GM18858 (cell line): ENCODE results near the gene KCTD5.
"Not testable (repeated sequence)": the region's sequence is repeated elsewhere in the genome, so short reads cannot be mapped to it uniquely, and the experiment has no call there.

Experiments
- ATAC-seq: cut with Tn5 transposase; IDR thresholded peaks from one replicate; pipeline ENCODE4 v1.9.1; 2021; ENCODE audit not compliant: unreplicated experiment

KCTD5 gene

DNA sequence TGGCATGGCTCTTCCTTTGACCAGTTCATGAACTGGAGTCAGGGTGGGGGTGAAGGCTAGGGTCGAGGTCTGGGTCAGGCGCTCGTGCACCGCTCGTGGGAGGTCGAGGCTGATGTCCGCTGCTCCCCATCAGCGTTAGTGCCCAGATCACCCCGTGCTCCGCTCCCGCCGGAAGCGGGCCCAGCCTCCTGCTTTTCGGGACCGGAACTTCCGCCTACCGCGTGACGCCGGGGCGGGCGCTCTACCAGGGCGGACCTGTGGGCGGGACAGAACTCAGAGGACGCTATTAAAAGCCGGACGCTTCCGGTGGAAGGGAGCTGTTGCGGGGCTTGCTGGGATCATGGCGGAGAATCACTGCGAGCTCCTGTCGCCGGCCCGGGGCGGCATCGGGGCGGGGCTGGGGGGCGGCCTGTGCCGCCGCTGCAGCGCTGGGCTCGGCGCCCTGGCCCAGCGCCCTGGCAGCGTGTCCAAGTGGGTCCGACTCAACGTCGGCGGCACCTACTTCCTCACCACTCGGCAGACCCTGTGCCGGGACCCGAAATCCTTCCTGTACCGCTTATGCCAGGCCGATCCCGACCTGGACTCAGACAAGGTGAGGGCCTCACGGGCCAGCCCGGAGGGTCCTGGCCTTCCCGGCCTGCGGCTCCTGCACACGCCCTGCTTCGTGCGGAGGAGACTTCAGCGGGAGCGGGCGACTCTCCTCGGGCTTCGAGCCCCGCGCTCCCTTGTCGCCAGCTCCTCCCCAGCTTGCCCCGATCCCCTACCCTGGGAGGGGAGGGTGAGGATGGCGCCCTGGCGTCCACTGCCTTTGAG lies at the start of gene KCTD5:
Gene KCTD5, plus strand, starts transcription at position 315 of the 813 bp plus-strand sequence. Its CDS starts 26 bp downstream, at position 341.
- ATAC-seq = peak; percentile 34

DNA sequence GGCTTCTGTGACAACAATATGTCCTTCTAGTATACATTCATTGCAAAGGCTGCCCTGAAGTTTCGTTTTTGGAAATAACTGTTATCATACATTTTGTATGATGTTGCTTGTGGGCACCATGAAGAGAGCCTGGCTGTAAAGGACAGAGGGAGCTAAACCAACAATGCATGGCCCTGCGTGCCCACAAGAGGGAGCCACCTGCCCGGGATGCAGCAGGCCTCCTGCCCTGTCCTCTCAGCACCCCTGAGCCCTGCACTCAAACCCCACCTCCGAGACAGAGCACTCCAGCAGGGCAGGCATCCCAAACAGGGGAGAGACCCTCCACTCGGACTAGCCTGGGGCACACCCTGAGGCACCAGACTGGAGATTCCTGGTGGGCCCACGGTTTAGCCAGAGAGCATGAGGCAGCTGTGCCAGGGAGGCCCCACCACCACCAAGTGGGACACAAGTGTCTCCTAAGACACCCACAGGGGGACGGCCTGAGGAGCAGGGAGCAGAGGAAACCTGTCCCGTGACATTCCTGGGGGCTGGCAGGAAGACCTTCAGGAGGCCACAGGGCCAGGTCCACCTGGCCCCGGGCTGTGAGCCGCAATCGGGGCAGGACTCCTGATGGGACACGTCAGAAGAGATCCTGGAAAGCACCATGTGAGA lies 43.1 kb upstream of the KCTD5 start:
- ATAC-seq = not testable (repeated sequence)

GRCh38 chr16:2639722-2640072 lies 42.6 kb upstream of the KCTD5 start:
- not testable (repeated sequence) for ATAC-seq

DNA sequence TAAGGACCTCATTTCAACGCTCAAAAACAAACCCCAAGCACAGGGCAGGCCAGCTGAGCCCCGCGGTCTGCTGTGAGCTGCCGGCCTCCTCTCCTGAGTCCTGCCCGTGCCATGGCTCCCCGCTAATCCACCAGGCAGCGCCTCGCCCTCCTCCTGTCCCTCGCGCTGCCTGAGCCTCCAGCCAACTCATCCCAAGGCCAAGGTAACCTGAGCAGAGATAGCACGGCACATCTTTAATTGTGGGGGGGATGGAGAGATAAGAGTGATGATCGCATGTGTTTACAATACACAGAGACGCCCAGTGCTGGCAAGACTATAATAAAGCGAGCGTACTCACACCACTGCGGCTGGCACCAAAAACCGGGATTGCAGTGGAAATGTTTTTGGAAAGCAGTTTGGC lies 39.8 kb upstream of the KCTD5 start:
- not testable (repeated sequence) for ATAC-seq

- ATAC-seq = not testable (repeated sequence)
These were observed 37.4 kb upstream of the KCTD5 start for GRCh38 chr16:2644754-2645453.

DNA sequence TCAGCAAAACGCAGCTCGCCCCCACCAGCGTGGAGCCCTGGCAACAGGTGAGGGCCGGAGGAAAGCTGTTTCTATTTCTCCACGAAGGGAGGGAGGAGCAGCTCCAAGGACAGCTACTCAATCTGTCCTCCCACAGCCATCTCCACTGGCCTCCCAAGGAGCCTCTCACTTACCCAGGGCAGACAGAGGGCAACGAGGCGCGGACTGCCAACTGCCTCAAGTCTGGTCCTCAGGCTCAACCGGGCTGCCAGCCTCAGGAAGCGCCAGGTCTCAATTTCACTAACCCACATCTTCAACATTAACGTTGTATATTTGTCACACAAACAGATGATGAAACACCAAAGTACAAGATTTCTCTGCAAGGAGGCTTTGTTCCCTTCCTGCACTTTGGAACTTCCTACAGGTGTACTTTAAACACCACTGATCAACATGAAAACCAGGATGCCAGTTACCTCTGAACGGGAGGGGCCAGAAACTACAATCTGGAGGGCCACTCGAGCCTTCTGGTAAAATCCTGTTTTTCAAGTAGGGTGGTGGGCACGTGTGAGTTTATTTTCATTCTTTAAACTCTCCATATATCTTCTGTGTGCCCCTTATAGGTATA lies 31.0 kb upstream of the KCTD5 start:
- not testable (repeated sequence) for ATAC-seq

DNA sequence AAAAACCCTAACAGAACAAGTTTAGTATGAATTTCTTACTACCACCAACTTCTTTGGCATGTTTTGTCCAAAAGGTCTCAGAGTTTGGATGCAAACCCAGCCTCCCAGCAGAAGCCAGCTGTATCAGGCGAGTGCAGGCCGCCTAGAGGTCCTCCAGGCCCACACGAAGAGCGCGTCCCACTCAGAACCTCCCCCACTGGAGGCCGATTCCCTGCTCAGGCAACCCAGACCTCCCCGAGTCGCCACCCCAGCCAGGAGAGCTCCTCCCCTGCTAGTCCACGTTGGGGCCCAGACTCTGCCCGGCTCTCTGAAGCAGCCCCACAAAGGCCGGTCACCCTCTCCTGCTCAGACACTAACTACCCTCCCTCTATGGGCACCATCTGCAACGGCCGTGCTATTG lies 28.4 kb upstream of the KCTD5 start:
- not testable (repeated sequence) for ATAC-seq

DNA sequence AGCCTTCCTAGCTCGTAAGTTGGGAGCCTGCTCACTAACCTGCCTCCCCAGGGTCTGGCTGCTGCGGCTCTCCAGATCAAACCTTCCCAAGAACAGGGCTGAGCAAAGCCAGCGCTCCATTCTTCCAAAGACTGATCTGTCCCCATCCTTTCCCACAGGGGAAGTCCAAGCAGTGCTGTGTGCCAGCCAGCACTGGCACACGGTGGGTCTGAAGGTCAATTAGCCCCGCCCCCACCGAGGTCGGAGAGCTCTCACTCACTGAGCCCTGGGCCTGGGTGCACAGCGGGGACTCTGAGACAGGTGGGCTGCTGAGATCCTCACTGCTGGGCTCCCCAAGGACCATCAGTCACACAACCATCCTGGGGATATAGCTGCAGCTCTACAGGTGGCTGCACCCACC lies 27.4 kb upstream of the KCTD5 start:
- not testable (repeated sequence) for ATAC-seq

- no peak for ATAC-seq
These were observed 25.3 kb upstream of the KCTD5 start for GRCh38 chr16:2656985-2657384.

DNA sequence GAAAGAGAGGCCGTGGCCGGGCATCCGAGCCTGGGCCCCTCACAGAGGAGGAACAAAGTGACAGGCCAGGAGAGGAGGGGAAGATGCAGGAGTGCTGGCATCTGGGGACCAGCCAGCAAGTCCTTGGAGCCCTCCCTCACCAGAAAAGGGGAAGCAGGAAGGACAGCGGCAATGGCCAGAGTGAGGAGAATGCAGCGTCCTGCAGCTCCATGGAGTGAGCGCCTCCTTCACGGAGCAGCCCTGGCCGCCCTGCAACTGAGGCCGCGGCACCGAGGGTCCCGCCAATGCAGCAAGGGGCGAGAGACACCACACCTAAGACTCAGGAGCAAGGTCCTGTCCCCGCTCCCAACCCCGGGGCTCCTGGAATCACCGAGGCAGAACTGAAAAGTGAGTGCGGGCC lies 24.5 kb upstream of the KCTD5 start:
- not testable (repeated sequence) for ATAC-seq

- not testable (repeated sequence) for ATAC-seq
These were observed 22.8 kb upstream of the KCTD5 start for GRCh38 chr16:2659560-2659959.

DNA sequence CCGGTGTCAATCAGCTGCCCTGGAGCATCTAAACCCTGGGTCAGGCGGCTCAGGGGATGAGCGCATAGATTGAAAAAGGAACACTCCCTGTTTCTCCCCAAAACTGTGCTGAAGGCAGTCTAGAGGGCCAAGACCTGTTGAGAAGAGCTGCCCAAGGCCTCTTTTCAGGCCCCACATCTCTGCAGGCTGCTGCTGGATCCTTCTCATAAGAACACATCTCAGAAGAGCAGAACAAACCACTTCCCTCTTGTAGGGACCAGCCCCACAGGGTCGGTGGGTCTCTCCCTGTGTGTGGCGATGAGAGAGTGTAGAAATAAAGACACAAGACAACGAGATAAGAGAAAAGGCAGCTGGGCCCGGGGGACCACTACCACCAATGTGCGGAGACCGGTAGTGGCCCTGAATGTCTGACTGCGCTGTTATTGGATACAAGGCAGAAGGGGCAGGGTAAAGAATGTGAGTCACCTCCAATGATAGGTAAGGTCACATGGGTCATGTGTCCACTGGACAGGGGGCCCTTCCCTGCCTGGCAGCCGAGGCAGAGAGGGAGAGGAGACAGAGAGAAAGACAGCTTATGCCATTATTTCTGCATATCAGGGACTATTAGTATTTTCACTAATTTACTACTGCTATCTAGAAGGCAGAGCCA lies 22.2 kb upstream of the KCTD5 start:
- ATAC-seq = not testable (repeated sequence)

DNA sequence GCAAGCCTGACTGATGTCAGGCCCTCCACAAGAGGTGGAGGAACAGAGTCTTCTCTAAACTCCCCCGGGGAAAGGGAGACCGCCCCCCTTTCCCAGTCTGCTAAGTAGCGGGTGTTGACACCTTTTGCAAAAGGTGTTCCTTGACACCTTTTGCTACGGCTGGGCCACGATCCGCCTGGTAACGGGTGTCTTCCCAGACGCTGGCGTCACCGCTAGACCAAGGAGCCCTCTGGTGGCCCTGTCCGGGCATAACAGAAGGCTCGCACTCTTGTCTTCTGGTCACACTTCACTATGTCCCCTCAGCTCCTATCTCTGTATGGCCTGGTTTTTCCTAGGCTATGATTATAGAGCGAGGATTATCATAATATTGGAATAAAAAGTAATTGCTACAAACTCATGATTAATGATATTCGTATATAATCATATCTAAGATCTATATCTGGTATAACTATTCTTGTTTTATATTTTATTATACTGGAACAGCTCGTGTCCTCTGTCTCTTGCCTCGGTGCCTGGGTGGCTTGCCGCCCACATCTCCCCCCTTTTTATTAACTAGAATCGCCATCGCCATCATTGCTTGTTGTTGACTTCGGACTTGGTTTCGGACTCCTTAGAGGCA lies 21.5 kb upstream of the KCTD5 start:
- ATAC-seq = not testable (repeated sequence)

DNA sequence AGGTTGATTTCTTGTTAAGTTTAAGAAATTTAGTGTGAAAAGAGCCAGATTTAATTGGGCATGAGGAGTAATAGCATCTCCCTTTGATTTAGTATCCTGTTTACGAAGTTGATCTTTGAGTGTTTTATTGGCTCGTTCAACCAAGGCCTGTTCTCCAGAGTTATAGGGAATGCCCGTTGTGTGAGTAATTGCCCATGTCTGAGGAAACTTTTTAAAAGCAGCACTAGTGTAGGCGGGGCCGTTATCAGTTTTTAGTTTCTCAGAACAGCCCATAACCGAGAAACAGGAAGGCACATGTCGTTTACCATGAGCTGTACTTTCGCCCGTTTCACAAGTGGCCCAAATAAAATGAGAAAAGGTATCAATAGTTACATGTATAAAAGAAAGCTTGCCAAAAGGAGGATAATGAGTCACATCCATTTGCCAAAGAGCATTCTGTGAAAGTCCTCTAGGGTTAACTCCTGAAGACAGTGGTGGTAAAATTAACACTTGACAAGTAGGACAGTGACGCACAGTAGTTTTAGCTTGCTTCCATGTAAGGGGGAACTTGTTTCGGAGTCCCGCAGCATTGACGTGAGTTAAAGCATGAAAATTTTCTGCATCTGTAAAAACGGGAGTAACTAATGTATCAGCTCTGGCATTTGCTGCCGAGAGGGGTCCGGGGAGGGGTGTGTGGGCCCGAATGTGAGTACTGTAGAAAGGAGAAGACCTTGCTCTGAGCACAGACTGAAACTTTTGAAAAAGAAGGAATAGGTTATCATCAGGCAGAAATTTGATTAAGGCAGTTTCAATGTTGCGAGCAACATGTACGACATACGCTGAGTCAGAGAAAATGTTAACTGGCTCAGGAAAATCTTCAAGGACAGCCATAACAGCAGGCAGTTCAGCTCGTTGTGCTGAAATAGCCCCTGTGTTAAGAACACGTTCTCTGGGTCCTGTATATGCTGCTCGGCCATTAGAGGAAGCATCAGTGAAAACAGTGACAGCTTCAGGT lies 18.5 kb upstream of the KCTD5 start:
- ATAC-seq = no peak

DNA sequence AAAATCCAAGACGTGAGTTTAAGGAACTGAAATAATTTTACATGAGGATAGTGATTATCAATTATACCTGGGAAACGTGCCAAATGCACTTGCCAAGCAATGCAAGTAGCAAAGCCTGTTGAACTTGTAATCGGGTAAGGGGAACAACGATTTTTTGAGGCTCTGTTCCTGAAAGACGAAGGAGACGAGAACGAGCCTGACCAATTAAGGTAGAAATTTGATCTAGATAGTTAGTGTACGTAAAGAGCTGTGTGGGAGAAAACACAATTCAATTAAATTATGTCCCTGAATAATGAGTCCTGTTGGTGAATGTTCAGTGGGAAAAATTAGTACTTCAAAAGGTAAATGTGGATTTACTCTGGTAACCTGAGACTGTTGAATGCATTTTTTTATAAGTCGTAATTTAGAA lies 17.7 kb upstream of the KCTD5 start:
- no peak for ATAC-seq

DNA sequence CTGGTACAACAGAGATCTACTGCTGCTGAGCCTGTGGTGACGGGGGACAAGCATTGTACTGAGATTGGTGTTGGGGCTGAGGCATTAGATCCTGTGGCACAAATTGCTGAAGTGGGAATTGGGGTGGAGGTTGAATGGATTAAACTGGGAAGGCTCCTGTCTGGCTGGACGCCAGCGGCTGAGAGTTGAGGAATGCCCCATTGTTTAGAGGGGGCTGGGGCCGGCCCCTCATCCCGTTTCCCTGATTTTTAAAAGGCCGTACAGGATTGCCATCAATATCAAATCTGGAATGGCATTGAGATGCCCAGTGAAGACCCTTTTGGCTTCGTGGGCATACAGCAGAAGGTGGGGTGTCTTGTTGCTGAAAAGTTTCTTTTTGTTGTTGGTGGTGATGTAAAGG lies 15.7 kb upstream of the KCTD5 start:
- ATAC-seq = not testable (repeated sequence)

- ATAC-seq = not testable (repeated sequence)
These were observed 12.7 kb upstream of the KCTD5 start for GRCh38 chr16:2669587-2669986.

DNA sequence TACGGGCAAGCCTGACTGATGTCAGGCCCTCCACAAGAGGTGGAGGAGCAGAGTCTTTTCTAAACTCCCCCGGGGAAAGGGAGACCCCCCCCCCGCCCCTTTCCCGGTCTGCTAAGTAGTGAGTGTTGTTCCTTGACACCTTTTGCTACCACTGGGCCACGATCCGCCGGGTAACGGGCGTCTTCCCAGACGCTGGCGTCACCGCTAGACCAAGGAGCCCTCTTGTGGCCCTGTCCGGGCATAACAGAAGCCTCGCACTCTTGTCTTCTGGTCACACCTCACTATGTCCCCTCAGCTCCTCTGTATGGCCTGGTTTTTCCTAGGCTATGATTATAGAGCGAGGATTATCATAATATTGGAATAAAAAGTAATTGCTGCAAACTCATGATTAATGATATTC lies 12.3 kb upstream of the KCTD5 start:
- not testable (repeated sequence) for ATAC-seq

- ATAC-seq = not testable (repeated sequence)
These were observed 11.1 kb upstream of the KCTD5 start for GRCh38 chr16:2671193-2671592.
